HCEC 1CT (cell line): Measurements from ENCODE around the gene ADAMTS2.

Source experiments
- DNase-seq: peaks from one replicate; pipeline ENCODE4 v3.0.0-alpha.2; 2017

ADAMTS2 gene

GRCh38 chr5:179167871-179168451, 177.3 kb downstream of the ADAMTS2 start:
- DNase-seq, result no peak

- peak; percentile 37 for DNase-seq
These were observed 178.1 kb downstream of the ADAMTS2 start for GRCh38 chr5:179166886-179167841.

GRCh38 chr5:179166171-179166885, 178.9 kb downstream of the ADAMTS2 start:
- no peak for DNase-seq

- DNase-seq, result no peak
These were observed 179.7 kb downstream of the ADAMTS2 start for GRCh38 chr5:179165421-179166170.

- DNase-seq, result no peak
These were observed 180.6 kb downstream of the ADAMTS2 start for GRCh38 chr5:179164331-179165311.

- DNase-seq, result no peak
These were observed 181.8 kb downstream of the ADAMTS2 start for GRCh38 chr5:179163236-179164155.

- no peak for DNase-seq
These were observed 182.7 kb downstream of the ADAMTS2 start for GRCh38 chr5:179162351-179163235.

DNA sequence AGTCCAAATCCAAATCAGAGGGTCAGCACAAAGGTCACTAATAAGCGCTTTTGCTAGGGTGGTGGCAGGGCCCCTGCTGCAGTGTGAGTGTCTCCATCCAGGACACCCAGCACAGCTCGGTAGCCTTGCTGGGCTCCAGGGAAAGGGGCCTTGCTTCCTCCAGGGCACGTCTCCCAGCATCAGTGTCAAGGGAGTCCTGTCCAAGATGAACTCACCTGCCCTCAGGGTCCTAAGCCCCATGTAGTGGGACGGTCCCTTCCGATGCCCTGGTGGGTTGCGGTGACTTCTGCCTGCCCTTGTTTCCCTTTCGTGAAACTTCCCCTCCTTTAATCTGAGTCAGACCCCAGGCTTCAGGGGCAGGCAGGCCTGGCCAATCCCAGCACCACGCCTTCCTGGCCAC, 183.4 kb downstream of the ADAMTS2 start:
- no peak for DNase-seq

DNA sequence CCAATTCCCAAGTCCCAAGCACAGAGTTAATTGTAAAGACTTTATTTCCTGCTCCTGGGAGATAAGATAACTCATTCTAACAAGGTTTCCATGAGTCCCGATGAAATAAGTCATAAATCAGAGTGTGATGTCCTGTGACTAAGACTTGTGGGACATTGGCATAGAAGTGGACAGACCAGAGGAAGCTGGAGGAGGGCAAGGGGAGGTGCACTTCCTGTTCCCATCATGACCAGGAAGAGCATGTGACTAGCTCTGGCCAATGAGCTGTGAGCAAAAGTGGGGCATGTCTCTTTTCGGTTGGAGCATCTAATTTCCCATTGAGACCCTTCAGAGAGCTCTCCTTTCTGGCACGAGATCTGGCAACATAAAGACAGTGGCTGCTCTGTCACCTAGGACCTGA, 184.7 kb downstream of the ADAMTS2 start:
- no peak for DNase-seq

- no peak for DNase-seq
These were observed 186.7 kb downstream of the ADAMTS2 start for GRCh38 chr5:179158556-179158955.

DNA sequence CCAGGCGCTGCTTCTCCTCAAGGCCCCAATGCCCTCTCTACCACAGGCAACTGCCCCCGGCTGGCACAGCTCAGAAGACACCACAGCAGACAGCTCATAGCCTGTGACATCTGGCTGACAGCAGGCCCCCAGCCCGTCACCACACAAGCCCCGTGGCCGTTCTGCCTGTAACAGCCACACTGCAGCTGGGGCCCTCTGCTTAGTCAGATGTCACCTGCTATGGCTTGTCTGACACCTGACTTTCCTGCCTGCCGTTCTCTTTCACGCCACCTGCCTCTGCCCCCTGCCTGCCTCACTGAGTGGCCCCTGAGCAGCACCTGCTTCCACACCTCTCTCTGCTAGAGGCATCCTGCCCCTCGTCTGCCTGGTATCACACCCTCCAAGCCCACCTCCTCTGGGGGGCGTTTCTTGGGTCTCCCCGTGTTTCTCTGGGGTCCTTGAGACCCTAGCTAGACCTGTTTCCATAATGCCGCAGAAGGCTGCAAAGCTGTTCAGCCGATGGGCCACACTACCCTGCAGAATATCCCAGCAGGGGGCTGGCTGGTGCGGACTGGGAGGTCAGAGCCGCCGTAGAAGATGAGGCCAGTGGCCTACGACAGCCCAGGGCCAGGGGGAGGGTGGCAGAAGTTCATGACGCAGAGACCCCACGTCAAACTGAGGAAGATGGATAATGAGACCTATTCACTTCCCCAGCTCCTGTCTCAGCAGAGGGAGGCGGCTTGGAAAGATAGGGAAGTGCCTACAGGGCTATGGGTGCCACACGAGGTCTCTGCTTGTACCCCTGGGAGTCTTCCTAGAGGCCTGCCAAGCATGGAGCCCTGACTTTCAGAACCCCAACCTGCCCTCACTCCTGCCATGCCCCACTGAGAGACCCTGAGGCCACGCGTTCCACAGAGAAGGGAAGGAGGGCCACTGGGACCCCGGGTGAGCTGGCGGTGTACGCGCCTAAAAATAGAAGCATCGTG, 190.0 kb downstream of the ADAMTS2 start:
- no peak for DNase-seq

DNA sequence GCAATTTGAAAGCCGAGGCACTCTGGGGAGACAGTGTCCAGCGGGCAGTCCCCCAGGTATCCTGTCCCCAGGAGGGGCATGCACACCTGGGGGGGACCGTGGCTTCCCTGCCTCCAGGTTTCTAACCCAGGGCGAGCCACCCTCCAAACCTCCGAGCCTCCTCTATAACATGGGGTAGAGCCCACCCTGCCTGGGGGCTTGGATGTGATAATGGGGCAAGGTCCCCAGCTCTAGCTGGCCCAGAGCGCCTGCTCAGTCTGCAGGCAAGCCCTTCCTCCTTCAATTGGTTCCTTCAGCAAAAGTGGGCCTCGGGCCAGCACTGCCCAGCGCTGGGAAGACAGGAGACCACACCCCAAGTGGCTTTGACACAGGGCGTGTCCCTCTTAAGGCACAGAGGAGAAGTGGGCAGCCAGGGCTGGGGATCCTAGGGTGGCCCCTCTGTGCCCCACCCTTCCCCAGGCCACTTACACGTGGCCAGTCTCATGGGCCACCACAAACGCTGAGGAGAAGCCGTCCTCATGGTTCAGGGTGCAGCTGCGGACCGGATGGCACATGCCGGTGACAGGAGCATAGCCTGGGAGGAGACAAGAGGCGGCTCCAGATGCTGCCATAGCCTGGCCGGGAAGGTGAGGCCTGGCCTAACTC, 190.8 kb downstream of the ADAMTS2 start:
- DNase-seq, result no peak

GRCh38 chr5:179153921-179154345, 191.3 kb downstream of the ADAMTS2 start:
- no peak for DNase-seq

DNA sequence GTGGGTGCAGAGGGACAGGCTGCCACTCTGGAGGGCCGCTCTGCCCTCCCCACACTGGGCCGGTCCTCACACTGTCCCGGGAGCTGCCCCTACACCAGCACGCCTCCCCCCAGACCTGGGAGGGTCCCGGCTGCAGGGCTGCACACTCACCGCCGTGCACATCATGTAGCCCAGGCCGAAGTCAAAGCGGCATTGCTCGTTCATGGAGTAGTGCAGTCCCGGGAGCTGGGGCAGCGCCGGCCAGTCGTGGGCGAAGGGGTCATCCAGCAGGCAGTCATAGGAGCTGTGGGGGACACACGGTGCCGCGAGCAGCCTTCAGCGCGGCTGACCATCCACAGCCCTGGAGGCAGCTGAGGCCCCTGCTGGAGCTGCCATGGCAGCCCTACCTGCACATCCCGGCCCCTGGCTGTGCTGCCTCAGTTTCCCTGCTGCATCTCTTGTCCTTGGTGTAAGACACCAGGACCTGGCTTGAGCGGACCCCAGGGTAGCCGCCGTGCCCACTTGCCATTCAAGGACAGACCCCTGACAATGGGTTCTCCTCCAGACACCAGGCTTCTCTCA, 191.8 kb downstream of the ADAMTS2 start:
- no peak for DNase-seq

DNA sequence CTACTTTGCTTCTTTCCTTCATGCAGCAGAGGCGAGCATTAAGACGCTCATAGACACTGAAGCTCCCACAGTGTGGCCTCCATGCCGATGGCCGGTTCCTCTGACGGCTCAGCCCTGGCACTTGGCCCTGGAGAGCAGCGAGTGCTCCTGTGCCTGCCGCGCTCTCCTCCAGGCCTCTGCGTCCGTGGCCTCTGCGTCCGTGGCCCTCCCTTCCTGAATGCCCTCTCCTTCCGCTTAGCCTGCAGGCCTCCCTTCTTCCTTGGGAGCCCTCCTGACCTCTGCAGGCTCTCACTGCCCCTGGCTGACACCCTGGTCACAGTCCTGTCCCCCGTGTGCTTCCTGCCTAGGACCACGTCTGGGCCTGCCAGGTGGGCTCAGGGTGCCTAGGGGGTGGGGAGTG, 192.3 kb downstream of the ADAMTS2 start:
- no peak for DNase-seq

DNA sequence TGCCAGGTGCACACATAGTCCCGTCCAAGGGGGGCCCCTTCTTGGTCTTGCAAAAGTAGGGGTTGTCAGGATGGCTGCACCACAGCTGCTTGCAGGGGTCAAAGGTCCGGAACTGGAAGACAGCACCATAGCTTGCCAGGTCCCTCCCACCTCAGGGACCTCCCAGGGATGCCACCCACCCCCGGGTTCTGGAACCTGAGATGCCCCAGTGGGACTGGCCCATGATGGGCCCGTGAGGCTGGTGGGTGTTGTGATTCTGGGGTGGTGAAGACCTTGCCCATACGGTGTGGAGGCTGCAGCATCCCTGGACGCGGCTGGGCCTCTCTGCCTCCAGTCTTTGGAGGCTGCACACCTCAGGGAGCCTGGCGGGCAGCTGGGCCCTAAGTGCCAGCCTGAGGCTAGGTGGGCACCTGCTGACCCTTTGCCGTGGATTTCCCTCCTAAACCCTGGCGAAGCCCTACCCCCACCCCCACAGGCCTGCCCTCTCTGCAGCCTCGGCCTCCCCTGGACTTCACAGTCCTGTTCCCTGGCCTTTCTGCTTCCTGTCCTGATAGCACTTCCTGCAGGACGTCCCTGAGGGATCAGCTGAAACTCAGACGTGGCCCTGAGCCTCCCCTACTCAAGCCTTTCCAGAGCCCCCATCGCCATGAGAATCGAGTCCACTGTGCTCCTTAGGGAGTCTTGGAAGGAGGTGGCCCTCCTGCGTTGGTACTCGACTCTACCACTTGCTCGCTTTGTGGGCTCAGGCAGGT, 192.9 kb downstream of the ADAMTS2 start:
- no peak for DNase-seq
